ENCODE data around the gene LY6G5B.
A peak's percentile ranks its signal among the peaks of the same experiment; 100 is the strongest.

Gene LY6G5B, protein sequence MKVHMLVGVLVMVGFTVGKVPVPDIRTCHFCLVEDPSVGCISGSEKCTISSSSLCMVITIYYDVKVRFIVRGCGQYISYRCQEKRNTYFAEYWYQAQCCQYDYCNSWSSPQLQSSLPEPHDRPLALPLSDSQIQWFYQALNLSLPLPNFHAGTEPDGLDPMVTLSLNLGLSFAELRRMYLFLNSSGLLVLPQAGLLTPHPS

DNA sequence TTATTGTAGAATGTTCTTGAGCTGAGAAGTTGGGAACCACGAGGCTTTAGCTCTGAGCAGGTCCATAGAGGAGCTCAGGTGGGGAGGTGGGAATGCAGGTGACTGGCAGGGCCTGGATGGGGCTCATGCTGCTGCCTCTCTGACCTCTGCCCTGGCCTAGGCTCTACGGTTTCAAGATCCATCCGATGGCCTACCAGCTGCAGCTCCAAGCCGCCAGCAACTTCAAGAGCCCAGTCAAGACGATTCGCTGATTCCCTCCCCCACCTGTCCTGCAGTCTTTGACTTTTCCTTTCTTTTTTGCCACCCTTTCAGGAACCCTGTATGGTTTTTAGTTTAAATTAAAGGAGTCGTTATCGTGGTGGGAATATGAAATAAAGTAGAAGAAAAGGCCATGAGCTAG lies at the start of gene LY6G5B:
Gene LY6G5B, plus strand, starts transcription at position 301 of the 400 bp plus-strand sequence. CDS start 975 bp downstream, outside the sequence.
- Mint-ChIP-seq H3K27ac (peak within 1 kb of the TSS in 1 of 2 donors; percentile 54), H3K4me1 (peaks cover 35% of the 10 kb centered on the region), H3K9me3 (no peaks in the 10 kb centered on the region), H3K4me3 (no peak within 1 kb of the TSS), H3K27me3 (no peaks in the 10 kb centered on the region)
- DNase-seq (no peak), ATAC-seq (no peak)

DNA sequence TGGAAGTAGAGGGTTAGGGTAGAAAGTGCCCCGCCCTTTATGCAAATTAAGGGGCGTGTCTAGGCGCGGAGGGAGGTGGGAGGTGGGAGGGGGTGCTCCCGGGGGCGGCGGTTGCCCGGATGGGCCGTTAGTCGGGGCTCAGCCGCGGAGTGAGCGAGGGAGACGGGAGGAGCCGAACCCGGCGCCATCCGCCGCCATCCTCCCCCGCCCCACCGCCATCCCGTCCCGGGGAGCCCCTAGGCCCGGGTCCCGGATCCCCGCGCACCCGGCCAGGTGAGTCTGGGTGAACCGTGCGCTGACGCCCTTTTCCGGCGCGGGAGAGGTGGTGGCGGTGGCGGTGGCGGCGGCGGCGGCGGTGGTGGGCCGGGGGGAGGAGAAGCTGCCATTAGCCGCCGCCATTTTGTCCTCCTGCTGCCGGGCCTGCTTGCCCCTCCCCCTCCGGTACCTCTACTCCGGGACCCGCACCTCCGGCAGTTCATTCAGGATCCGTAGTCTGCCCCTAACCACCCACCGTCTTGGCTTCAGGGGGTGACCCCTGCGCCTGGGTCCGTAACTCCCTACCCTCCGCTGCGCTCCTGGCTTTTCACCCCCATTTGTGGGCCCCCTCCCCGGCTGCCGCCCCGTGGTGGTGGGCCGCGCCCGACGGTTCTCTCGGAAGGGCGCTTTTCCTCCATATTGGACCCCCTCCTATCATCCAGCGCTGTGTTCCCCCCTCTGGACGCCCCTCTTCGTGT lies 49.0 kb upstream of the LY6G5B start, which contains the start of gene PRRC2A:
Gene PRRC2A, plus strand, starts transcription at position 130 of the 734 bp plus-strand sequence. CDS start 2,075 bp downstream, outside the sequence.
- Mint-ChIP-seq H3K9me3 (no peaks in the 10 kb centered on the region), H3K4me1 (peaks cover 57% of the 10 kb centered on the region), H3K4me3 (peak within 1 kb of the TSS; percentile 78 to 97), H3K27me3 (no peaks in the 10 kb centered on the region), H3K27ac (peak within 1 kb of the TSS; percentile 96 to 98)
- peak in 1 of 2 donors; percentile 95 for DNase-seq
- peak; percentile 72 for ATAC-seq

DNA sequence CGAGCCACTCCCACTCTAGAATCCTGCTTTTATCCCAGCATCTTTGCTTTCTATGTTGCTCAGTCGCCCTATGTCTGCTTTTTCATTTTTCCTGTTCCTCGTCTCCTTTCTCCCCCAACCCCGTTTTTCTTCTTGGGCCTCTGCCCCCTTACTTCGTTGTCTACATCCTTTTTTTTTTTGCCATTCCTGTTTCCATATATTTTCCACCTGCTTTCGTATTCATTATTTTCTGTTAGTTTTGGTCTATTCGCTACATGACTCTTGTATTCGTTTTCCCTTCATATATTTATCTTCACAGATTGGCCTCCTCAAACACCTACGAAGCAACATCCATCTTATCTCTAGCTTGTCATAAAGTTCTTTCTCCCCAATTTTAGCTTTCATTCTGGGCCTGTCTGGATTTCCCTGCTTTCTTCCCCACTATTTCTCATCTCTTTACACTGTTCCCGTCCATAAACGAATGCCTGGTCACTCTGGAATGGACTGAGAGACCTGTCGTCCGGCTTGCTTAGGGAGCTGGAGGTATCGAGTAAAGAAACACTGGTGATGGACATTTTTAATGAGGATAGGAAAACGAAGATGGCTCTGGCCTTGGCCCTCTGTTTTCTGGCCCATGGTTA lies 48.3 kb upstream of the LY6G5B start:
- no peaks in the 10 kb centered on the region for H3K9me3 Mint-ChIP-seq
- DNase-seq: no peak
- peak overlapping the region; percentile 90 to 98 for H3K27ac Mint-ChIP-seq
- ATAC-seq: no peak
- H3K4me1 Mint-ChIP-seq: peaks cover 57% of the 10 kb centered on the region
- peak overlapping the region; percentile 78 to 97 for H3K4me3 Mint-ChIP-seq
- no peaks in the 10 kb centered on the region for H3K27me3 Mint-ChIP-seq

GRCh38 chr6:31621991-31622390 lies 47.8 kb upstream of the LY6G5B start:
- Mint-ChIP-seq H3K9me3 (no peaks in the 10 kb centered on the region), H3K4me1 (peaks cover 56% of the 10 kb centered on the region), H3K27ac (peak overlapping the region; percentile 90 to 98), H3K27me3 (no peaks in the 10 kb centered on the region), H3K4me3 (peak overlapping the region; percentile 78 to 97)
- DNase-seq (no peak), ATAC-seq (no peak)

- H3K27me3 Mint-ChIP-seq: no peaks in the 10 kb centered on the region
- DNase-seq: no peak
- peak overlapping the region; percentile 78 to 97 for H3K4me3 Mint-ChIP-seq
- no peaks in the 10 kb centered on the region for H3K9me3 Mint-ChIP-seq
- no peak for ATAC-seq
- peak overlapping the region; percentile 90 to 98 for H3K27ac Mint-ChIP-seq
- H3K4me1 Mint-ChIP-seq: peaks cover 56% of the 10 kb centered on the region
Measured at GRCh38 chr6:31622684-31623091, 47.1 kb upstream of the LY6G5B start.

- Mint-ChIP-seq H3K27me3 (no peaks in the 10 kb centered on the region), H3K4me3 (no peak overlapping the region), H3K9me3 (no peaks in the 10 kb centered on the region), H3K27ac (no peak overlapping the region), H3K4me1 (peaks cover 44% of the 10 kb centered on the region)
- DNase-seq (no peak), ATAC-seq (no peak)
Measured at GRCh38 chr6:31624070-31624469, 45.7 kb upstream of the LY6G5B start.

GRCh38 chr6:31626952-31627351 lies 42.8 kb upstream of the LY6G5B start:
- ATAC-seq: no peak
- H3K27me3 Mint-ChIP-seq: no peaks in the 10 kb centered on the region
- H3K4me3 Mint-ChIP-seq: no peak overlapping the region
- no peak overlapping the region for H3K27ac Mint-ChIP-seq
- no peaks in the 10 kb centered on the region for H3K9me3 Mint-ChIP-seq
- H3K4me1 Mint-ChIP-seq: peaks cover 45% of the 10 kb centered on the region
- DNase-seq: no peak

- Mint-ChIP-seq H3K27me3 (no peaks in the 10 kb centered on the region), H3K4me3 (no peak overlapping the region), H3K4me1 (peaks cover 45% of the 10 kb centered on the region), H3K27ac (peak overlapping the region; percentile 13 to 14), H3K9me3 (no peaks in the 10 kb centered on the region)
- ATAC-seq (no peak), DNase-seq (no peak)
Measured at GRCh38 chr6:31627690-31628287, 42.0 kb upstream of the LY6G5B start.

- no peak for ATAC-seq
- Mint-ChIP-seq H3K9me3 (no peaks in the 10 kb centered on the region), H3K4me3 (no peak overlapping the region)
Measured at GRCh38 chr6:31629014-31629413, 40.8 kb upstream of the LY6G5B start.

GRCh38 chr6:31630177-31630934 lies 39.4 kb upstream of the LY6G5B start:
- H3K4me1 Mint-ChIP-seq: peaks cover 42% of the 10 kb centered on the region
- ATAC-seq: no peak
- H3K9me3 Mint-ChIP-seq: no peaks in the 10 kb centered on the region
- peak overlapping the region in 1 of 2 donors; percentile 14 for H3K27ac Mint-ChIP-seq
- no peaks in the 10 kb centered on the region for H3K27me3 Mint-ChIP-seq
- H3K4me3 Mint-ChIP-seq: no peak overlapping the region
- DNase-seq: no peak

More at GRCh38 chr6:31629014-31629413, 40.8 kb upstream of the LY6G5B start:
- Mint-ChIP-seq H3K27ac (peak overlapping the region in 1 of 2 donors; percentile 28), H3K4me1 (peaks cover 43% of the 10 kb centered on the region), H3K27me3 (no peaks in the 10 kb centered on the region)
- no peak for DNase-seq

DNA sequence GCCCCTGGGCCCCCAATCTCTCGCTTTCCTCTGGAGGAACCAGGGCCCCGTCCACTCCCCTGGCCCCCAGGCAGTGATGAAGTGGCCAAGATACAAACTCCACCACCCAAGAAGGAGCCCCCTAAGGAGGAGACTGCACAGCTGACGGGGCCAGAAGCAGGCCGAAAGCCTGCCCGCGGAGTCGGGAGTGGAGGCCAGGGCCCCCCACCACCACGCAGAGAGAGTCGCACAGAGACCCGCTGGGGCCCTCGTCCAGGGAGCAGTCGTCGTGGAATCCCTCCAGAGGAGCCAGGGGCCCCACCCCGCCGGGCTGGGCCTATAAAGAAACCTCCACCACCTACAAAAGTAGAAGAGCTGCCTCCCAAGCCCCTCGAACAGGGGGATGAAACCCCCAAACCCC lies 38.6 kb upstream of the LY6G5B start:
- Mint-ChIP-seq H3K4me3 (no peak overlapping the region), H3K27ac (peak overlapping the region in 1 of 2 donors; percentile 81), H3K4me1 (peaks cover 37% of the 10 kb centered on the region), H3K9me3 (no peaks in the 10 kb centered on the region), H3K27me3 (no peaks in the 10 kb centered on the region)
- DNase-seq (no peak), ATAC-seq (no peak)

GRCh38 chr6:31631681-31632278 lies 38.0 kb upstream of the LY6G5B start:
- no peaks in the 10 kb centered on the region for H3K9me3 Mint-ChIP-seq
- H3K27ac Mint-ChIP-seq: peak overlapping the region in 1 of 2 donors; percentile 42
- no peak overlapping the region for H3K4me3 Mint-ChIP-seq
- DNase-seq (no peak), ATAC-seq (peak; percentile 26)
- H3K27me3 Mint-ChIP-seq: no peaks in the 10 kb centered on the region
- peaks cover 34% of the 10 kb centered on the region for H3K4me1 Mint-ChIP-seq

DNA sequence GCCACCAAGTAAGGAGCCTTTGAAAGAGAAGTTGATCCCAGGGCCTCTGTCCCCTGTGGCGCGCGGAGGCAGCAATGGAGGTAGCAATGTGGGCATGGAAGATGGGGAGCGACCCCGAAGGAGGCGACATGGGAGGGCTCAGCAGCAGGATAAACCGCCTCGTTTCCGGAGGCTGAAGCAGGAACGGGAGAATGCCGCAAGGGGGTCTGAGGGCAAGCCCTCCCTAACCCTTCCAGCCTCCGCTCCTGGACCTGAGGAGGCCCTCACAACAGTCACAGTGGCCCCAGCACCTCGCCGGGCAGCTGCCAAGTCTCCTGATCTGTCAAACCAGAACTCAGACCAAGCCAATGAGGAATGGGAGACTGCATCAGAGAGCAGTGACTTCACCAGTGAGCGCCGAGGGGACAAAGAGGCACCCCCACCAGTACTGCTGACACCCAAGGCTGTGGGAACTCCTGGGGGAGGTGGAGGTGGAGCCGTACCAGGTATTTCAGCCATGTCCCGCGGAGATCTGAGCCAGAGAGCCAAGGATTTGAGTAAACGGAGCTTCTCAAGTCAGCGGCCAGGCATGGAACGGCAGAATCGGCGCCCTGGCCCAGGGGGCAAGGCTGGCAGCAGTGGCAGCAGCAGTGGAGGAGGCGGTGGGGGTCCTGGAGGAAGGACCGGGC lies 37.4 kb upstream of the LY6G5B start:
- Mint-ChIP-seq H3K4me3 (no peak overlapping the region), H3K27me3 (no peaks in the 10 kb centered on the region), H3K27ac (peak overlapping the region; percentile 48 to 69), H3K9me3 (no peaks in the 10 kb centered on the region), H3K4me1 (peaks cover 33% of the 10 kb centered on the region)
- ATAC-seq: peak; percentile 11
- DNase-seq: no peak

DNA sequence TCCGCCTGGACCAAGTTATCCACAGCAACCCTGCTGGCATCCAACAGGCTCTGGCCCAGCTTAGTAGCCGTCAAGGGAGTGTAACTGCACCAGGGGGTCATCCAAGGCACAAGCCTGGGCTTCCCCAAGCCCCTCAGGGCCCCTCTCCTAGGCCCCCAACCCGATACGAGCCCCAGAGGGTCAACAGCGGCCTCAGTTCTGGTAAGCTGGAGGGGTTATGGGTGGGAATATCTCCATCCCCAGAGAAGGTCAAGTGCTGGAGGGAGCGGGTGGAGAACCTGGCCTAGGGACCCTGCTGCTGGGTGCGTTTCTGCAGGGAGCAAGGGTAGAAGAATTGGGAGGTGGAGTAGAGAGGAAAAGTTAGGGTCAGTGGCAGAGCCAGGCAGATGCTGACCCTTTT lies 36.3 kb upstream of the LY6G5B start:
- H3K27ac Mint-ChIP-seq: peak overlapping the region; percentile 27 to 28
- H3K4me3 Mint-ChIP-seq: no peak overlapping the region
- no peaks in the 10 kb centered on the region for H3K27me3 Mint-ChIP-seq
- H3K4me1 Mint-ChIP-seq: peaks cover 29% of the 10 kb centered on the region
- ATAC-seq (no peak), DNase-seq (no peak)
- H3K9me3 Mint-ChIP-seq: no peaks in the 10 kb centered on the region

All from stimulated activated naive CD8-positive, alpha-beta T cell treated with anti-CD3 and anti-CD28 coated beads, Interleukin-15, amount 100 ng/mL, for 72 hours (primary cell).